LNCaP clone FGC (cell line): ENCODE measurements around the gene CCN5.

Source experiments
- DNase-seq: peaks from one replicate; pipeline ENCODE4 v3.0.0-alpha.2; 2011; ENCODE audit warnings: low read depth
- H3K4me3 ChIP-seq: 2 replicates; pipeline ENCODE4 v1.5.1; 2011; ENCODE audit warnings: mild to moderate bottlenecking, low read depth, low read length, control low read depth
- CTCF ChIP-seq: IDR thresholded peaks from 2 replicates; pipeline ENCODE4 v1.5.1; 2012; ENCODE audit warnings: mild to moderate bottlenecking; ENCODE audit not compliant: control insufficient read depth, insufficient read depth; ENCODE audit errors: extremely low read depth

CCN5 gene

DNA sequence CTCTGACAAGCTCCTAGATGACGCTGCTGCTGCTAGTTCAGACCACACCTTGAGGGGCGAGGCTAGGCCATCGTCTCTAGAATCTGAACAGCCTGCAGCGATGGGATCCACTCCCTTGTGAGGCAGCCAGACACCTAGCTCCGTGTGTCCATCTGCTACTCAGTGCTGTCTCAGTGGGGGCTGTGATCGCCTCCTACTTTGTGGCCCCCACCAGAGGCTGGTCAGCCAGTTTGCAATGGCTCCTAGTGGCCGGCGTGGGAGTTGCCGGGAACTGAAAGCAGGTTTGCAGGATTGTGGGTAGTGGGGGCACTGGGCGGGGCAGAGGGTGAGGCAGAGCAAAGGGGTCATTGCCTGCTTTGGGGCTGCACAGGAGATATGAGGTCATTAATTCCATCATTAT, 2.8 kb downstream of the CCN5 start:
- TF ChIP-seq CTCF = no peak
- DNase-seq = no peak
- H3K4me3 ChIP-seq = no peak overlapping the region

DNA sequence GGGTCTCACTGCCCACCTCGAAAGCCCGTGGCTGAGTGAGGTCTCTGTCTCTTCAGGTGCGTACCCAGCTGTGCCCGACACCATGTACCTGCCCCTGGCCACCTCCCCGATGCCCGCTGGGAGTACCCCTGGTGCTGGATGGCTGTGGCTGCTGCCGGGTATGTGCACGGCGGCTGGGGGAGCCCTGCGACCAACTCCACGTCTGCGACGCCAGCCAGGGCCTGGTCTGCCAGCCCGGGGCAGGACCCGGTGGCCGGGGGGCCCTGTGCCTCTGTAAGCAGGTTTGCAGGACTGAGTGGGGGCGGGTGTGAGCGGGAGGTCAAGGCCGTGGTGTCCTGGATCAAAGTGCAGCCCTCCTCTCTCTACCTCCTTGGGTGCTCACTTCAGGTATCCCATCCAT, 4.7 kb downstream of the CCN5 start:
- DNase-seq = no peak
- TF ChIP-seq CTCF = no peak
- no peak overlapping the region for H3K4me3 ChIP-seq

DNA sequence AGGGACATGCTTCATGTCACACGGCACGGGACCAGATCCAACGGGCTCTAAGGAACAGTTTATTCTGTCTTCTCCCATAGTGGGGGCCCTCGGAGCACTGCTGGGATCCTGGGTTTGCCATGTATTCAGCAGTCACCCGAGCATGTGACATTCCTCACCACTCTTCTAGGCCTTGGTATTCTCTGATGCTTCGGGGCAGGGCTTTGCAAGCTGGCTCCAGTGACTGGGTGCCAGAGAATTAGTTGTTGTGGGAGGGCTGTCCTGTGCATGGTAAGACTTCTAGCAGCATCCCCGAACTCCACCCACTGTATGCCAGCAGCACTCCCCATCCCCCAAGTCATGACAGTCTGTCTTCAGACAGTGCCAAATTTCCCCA, 5.4 kb downstream of the CCN5 start:
- TF ChIP-seq CTCF = no peak
- DNase-seq = no peak

DNA sequence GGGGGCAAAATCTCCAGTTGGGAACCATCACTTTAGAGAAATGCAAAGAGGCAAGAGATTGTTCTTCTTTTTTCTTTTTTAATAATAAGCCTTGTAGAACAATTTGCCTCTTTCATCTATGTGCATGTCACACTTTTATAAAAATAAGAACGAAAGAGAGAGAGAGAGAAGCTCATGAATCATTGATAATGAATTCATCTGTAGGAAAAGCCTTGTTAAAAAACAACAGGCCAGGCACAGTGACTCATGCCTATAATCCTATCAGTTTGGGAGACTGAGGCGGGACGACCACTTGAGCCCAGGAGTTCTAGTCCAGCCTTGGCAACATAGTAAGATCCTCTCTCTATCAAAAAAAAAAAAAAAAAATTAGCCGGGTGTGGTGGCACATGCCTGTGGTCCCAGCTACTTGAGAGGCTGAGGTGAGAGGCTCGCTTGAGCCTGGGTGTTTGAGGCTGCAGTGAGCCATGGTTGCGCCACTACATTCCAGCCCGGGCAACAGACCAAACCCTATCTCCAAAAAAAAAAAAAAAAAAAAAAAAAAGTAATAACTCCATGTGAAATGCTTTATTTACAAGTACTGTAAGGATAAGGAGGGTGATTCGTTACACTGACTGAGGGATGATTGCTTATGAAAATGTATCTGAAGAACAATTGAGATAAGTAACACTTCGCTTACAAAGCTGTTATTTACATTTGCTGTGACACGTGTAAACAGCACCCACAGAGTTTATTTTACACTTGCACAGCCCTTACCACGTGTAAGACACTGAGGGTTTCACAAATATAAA, 6.0 kb downstream of the CCN5 start:
- DNase-seq = no peak
- no peak for TF ChIP-seq CTCF
- no peak overlapping the region for H3K4me3 ChIP-seq

More for the DNA sequence above, 5.4 kb downstream of the CCN5 start:
- no peak overlapping the region for H3K4me3 ChIP-seq

- H3K4me3 ChIP-seq = no peak overlapping the region
- TF ChIP-seq CTCF = no peak
- no peak for DNase-seq
These were observed 6.6 kb downstream of the CCN5 start for GRCh38 chr20:44721785-44722054.

- no peak for DNase-seq
- no peak overlapping the region for H3K4me3 ChIP-seq
- TF ChIP-seq CTCF = no peak
These were observed 7.8 kb downstream of the CCN5 start for GRCh38 chr20:44722990-44723389.

DNA sequence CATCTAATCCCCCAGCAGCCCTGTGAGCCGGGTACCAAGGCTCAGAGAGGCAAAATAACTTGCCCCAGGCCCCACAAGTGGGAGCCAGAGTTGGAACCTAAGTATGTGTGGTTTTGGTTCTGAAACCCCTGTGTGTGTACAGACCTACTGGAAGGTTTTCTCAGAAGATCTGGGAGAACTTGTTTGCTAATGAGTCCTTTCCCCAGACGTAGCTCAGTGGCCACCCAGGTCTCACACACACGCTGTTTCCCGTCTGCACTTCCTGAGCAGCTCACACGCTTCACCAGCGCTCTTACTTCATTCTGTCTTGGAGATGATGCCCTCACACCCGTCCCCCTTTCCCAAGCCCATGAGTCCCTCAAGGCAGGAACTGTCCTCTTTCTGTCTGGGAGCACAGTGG, 8.2 kb downstream of the CCN5 start:
- no peak for DNase-seq
- TF ChIP-seq CTCF = no peak
- no peak overlapping the region for H3K4me3 ChIP-seq
